GM23338 (cell line): ENCODE data around the gene FHL2.

Experiments used
- CREB1 ChIP-seq: fragments of 250-450 bp; sonication (Bioruptor Pico); IDR thresholded peaks from 2 replicates; pipeline ENCODE4 v1.5.0; 2020; ENCODE audit warnings: low read depth, mild to moderate bottlenecking, moderate library complexity
- EZH2 ChIP-seq: fragments of 200-600 bp; sonication (generic); IDR thresholded peaks from one replicate; pipeline ENCODE4 v1.8.0; 2017; ENCODE audit warnings: antibody characterized with exemption, mild to moderate bottlenecking, low read depth; ENCODE audit not compliant: unreplicated experiment
- EZH2phosphoT487 ChIP-seq: fragments of 200-600 bp; sonication (generic); IDR thresholded peaks from one replicate; pipeline ENCODE4 v1.8.1; 2018; ENCODE audit warnings: antibody characterized with exemption; ENCODE audit not compliant: unreplicated experiment
- JUNB ChIP-seq: IDR thresholded peaks from one replicate; pipeline ENCODE4 v1.6.1; 2016; ENCODE audit warnings: antibody characterized with exemption; ENCODE audit not compliant: unreplicated experiment
- NANOG ChIP-seq: IDR thresholded peaks from 2 replicates; pipeline ENCODE4 v1.6.1; 2016; ENCODE audit warnings: antibody characterized with exemption, borderline replicate concordance
- POLR2AphosphoS5 ChIP-seq: IDR thresholded peaks from 2 replicates; pipeline ENCODE4 v1.6.1; 2016; ENCODE audit warnings: antibody characterized with exemption, low read depth
- STAT1 ChIP-seq: IDR thresholded peaks from one replicate; pipeline ENCODE4 v1.6.1; 2016; ENCODE audit warnings: antibody characterized with exemption; ENCODE audit not compliant: unreplicated experiment
- ZNF114 ChIP-seq: fragments of 250-450 bp; sonication (Bioruptor Pico); IDR thresholded peaks from 2 replicates; pipeline ENCODE4 v1.5.0; 2020; ENCODE audit warnings: mild to moderate bottlenecking, moderate library complexity
- ZNF331 ChIP-seq: fragments of 250-450 bp; sonication (Bioruptor Pico); IDR thresholded peaks from 2 replicates; pipeline ENCODE4 v1.5.0; 2020; ENCODE audit warnings: low read depth, mild to moderate bottlenecking, moderate library complexity
- TF ChIP-seq, protein P1 (sequence below), 2 experiments: fragments of 200-600 bp in 1 of 2; sonication (generic) in 1 of 2; conservative IDR thresholded peaks; 2 replicates each; pipeline versions ENCODE4 v1.5.1 to v1.6.1; 2016 to 2017; ENCODE audit warnings: antibody characterized with exemption in 2 of 2, low read depth in 2 of 2, mild to moderate bottlenecking in 2 of 2, moderate library complexity in 1 of 2
- TF ChIP-seq, protein P2 (sequence below): IDR thresholded peaks from one replicate; pipeline ENCODE4 v1.6.1; 2018; ENCODE audit warnings: antibody characterized with exemption; ENCODE audit not compliant: unreplicated experiment
- TF ChIP-seq, protein P3 (sequence below): IDR thresholded peaks from 2 replicates; pipeline ENCODE4 v1.6.1; 2016; ENCODE audit warnings: antibody characterized with exemption
- TF ChIP-seq, protein P4 (sequence below): fragments of 250-450 bp; sonication (Bioruptor Pico); IDR thresholded peaks from 2 replicates; pipeline ENCODE4 v1.5.0; 2020; ENCODE audit warnings: mild to moderate bottlenecking, moderate library complexity

DNA sequence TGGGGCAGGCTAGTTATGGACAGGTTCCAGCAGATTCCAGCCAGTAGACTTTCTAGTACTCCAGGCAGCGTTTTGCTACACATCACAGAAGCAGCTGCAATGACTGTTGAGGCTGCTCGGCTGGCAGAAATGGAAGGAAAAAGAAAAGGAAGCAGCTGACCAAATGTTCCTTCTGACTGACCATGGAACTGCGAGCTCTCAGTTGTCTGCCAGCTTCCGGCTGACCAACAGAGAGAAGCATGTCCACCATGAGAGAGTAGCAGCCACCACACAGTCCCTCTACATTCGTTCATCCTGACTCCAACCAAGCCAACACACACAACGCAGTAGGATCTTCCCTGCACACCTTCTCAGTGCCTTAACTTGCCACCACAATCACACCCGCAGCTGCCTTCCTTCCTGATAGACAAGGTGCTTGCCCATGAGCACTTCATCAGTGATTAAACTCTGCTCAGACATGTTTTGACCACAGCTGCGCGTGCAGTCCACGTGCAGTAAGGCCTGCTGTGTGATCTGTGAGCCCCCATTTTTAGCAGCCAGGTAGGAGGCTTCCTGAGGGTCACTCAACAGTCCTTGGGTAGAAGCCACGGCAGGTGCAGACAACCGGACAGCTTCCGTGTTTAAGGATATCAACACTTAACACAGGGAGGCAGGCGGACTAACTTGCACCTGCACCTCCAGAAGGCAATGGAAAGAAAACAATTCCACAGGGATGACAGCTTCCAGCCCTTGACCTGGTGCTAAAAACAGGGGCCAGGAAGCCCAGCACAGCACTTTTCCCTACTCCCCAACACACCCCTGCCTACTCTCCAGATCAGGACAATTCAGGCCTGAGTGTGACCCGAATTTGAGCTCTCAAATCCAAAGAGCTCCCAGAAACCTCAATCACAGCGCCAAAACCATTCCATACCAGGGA lies 70.3 kb downstream of the FHL2 start:
- TF ChIP-seq POLR2AphosphoS5 (no peak), EZH2 (no peak), ZNF114 (CRISPR knock-in tag) (no peak), JUNB (no peak), EZH2phosphoT487 (no peak), ZNF331 (no peak), CREB1 (CRISPR knock-in tag) (no peak), STAT1 (no peak), NANOG (no peak)
- TF ChIP-seq, protein P1, sequence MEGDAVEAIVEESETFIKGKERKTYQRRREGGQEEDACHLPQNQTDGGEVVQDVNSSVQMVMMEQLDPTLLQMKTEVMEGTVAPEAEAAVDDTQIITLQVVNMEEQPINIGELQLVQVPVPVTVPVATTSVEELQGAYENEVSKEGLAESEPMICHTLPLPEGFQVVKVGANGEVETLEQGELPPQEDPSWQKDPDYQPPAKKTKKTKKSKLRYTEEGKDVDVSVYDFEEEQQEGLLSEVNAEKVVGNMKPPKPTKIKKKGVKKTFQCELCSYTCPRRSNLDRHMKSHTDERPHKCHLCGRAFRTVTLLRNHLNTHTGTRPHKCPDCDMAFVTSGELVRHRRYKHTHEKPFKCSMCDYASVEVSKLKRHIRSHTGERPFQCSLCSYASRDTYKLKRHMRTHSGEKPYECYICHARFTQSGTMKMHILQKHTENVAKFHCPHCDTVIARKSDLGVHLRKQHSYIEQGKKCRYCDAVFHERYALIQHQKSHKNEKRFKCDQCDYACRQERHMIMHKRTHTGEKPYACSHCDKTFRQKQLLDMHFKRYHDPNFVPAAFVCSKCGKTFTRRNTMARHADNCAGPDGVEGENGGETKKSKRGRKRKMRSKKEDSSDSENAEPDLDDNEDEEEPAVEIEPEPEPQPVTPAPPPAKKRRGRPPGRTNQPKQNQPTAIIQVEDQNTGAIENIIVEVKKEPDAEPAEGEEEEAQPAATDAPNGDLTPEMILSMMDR (conservative IDR thresholded peaks at IDR 0.05; ENCODE audit: low read depth in 2 of 2) = no peak
- TF ChIP-seq, protein P2, sequence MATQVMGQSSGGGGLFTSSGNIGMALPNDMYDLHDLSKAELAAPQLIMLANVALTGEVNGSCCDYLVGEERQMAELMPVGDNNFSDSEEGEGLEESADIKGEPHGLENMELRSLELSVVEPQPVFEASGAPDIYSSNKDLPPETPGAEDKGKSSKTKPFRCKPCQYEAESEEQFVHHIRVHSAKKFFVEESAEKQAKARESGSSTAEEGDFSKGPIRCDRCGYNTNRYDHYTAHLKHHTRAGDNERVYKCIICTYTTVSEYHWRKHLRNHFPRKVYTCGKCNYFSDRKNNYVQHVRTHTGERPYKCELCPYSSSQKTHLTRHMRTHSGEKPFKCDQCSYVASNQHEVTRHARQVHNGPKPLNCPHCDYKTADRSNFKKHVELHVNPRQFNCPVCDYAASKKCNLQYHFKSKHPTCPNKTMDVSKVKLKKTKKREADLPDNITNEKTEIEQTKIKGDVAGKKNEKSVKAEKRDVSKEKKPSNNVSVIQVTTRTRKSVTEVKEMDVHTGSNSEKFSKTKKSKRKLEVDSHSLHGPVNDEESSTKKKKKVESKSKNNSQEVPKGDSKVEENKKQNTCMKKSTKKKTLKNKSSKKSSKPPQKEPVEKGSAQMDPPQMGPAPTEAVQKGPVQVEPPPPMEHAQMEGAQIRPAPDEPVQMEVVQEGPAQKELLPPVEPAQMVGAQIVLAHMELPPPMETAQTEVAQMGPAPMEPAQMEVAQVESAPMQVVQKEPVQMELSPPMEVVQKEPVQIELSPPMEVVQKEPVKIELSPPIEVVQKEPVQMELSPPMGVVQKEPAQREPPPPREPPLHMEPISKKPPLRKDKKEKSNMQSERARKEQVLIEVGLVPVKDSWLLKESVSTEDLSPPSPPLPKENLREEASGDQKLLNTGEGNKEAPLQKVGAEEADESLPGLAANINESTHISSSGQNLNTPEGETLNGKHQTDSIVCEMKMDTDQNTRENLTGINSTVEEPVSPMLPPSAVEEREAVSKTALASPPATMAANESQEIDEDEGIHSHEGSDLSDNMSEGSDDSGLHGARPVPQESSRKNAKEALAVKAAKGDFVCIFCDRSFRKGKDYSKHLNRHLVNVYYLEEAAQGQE = no peak
- TF ChIP-seq, protein P3, sequence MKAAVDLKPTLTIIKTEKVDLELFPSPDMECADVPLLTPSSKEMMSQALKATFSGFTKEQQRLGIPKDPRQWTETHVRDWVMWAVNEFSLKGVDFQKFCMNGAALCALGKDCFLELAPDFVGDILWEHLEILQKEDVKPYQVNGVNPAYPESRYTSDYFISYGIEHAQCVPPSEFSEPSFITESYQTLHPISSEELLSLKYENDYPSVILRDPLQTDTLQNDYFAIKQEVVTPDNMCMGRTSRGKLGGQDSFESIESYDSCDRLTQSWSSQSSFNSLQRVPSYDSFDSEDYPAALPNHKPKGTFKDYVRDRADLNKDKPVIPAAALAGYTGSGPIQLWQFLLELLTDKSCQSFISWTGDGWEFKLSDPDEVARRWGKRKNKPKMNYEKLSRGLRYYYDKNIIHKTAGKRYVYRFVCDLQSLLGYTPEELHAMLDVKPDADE = no peak
- TF ChIP-seq, protein P4, sequence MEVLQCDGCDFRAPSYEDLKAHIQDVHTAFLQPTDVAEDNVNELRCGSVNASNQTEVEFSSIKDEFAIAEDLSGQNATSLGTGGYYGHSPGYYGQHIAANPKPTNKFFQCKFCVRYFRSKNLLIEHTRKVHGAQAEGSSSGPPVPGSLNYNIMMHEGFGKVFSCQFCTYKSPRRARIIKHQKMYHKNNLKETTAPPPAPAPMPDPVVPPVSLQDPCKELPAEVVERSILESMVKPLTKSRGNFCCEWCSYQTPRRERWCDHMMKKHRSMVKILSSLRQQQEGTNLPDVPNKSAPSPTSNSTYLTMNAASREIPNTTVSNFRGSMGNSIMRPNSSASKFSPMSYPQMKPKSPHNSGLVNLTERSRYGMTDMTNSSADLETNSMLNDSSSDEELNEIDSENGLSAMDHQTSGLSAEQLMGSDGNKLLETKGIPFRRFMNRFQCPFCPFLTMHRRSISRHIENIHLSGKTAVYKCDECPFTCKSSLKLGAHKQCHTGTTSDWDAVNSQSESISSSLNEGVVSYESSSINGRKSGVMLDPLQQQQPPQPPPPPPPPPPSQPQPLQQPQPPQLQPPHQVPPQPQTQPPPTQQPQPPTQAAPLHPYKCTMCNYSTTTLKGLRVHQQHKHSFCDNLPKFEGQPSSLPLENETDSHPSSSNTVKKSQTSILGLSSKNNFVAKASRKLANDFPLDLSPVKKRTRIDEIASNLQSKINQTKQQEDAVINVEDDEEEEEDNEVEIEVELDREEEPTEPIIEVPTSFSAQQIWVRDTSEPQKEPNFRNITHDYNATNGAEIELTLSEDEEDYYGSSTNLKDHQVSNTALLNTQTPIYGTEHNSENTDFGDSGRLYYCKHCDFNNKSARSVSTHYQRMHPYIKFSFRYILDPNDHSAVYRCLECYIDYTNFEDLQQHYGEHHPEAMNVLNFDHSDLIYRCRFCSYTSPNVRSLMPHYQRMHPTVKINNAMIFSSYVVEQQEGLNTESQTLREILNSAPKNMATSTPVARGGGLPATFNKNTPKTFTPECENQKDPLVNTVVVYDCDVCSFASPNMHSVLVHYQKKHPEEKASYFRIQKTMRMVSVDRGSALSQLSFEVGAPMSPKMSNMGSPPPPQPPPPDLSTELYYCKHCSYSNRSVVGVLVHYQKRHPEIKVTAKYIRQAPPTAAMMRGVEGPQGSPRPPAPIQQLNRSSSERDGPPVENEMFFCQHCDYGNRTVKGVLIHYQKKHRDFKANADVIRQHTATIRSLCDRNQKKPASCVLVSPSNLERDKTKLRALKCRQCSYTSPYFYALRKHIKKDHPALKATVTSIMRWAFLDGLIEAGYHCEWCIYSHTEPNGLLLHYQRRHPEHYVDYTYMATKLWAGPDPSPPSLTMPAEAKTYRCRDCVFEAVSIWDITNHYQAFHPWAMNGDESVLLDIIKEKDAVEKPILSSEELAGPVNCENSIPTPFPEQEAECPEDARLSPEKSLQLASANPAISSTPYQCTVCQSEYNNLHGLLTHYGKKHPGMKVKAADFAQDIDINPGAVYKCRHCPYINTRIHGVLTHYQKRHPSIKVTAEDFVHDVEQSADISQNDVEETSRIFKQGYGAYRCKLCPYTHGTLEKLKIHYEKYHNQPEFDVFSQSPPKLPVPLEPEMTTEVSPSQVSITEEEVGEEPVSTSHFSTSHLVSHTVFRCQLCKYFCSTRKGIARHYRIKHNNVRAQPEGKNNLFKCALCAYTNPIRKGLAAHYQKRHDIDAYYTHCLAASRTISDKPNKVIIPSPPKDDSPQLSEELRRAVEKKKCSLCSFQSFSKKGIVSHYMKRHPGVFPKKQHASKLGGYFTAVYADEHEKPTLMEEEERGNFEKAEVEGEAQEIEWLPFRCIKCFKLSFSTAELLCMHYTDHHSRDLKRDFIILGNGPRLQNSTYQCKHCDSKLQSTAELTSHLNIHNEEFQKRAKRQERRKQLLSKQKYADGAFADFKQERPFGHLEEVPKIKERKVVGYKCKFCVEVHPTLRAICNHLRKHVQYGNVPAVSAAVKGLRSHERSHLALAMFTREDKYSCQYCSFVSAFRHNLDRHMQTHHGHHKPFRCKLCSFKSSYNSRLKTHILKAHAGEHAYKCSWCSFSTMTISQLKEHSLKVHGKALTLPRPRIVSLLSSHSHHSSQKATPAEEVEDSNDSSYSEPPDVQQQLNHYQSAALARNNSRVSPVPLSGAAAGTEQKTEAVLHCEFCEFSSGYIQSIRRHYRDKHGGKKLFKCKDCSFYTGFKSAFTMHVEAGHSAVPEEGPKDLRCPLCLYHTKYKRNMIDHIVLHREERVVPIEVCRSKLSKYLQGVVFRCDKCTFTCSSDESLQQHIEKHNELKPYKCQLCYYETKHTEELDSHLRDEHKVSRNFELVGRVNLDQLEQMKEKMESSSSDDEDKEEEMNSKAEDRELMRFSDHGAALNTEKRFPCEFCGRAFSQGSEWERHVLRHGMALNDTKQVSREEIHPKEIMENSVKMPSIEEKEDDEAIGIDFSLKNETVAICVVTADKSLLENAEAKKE (CRISPR knock-in tag) = no peak
